Measurements from ENCODE around the gene POU2F1. TPM values are rescaled to one million over a fixed set of nuclear protein-coding genes. Genes with fewer than 3 reads are reported as not detected.
A peak's percentile ranks its signal among the peaks of the same experiment; 100 is the strongest.

The POU2F1 gene
- total and polyA plus RNA-seq, 2 experiments from 2014 or later = 38.8 to 66.1 TPM

DNA sequence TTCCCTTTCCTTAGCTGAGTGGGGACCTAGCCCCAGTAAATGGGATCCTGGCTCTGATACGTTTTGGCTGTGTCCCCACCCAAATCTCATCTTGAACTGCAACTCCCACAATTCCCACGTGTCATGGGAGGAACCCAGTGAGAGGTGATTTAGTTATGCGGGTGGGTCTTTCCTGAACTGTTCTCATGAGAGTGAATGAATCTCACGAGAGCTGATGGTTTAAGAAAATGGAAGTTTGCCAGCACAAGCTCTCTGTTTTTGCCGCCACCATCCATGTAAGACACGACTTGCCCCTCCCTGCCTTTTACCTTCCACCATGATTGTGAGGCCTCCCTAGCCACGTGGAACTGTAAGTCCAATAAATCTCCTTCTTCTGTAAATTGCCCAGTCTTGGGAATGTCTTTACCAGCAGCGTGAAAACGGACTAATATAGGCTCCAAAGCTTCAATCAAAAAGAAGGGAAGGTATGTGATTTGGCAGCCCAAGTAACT, 29.9 kb upstream of the POU2F1 start:
- Histone ChIP-seq H3K79me2 (replicated peaks; ENCODE audit: insufficient read depth) (no peaks in the 10 kb centered on the region), H3F3A (replicated peaks; ENCODE audit: low read depth) (no peaks in the 10 kb centered on the region), H3K9me2 (ENCODE audit: insufficient read depth) (no peaks in the 10 kb centered on the region), H3K4me1 (ENCODE audit: insufficient read depth) (peaks cover under 1% of the 10 kb centered on the region; the same call in 1 of the 2 replicates), H3K4me3 (no peak overlapping the region), H3K27me3 (ENCODE audit: insufficient read depth) (no peaks in the 10 kb centered on the region), H2AFZ (peak overlapping the region; percentile 81; the same call in 1 of the 2 replicates), H3K36me3 (ENCODE audit: insufficient read depth) (no peaks in the 10 kb centered on the region), H3K27ac (ENCODE audit: low read depth) (no peak overlapping the region), H3K4me2 (no peak overlapping the region), H4K20me1 (replicated peaks; ENCODE audit: insufficient read depth) (no peaks in the 10 kb centered on the region)
- Mint-ChIP-seq H3K27ac (no peak overlapping the region), H3K4me1 (peaks cover 2% of the 10 kb centered on the region; the same call in 2 of the 3 replicates), H3K9me3 (no peaks in the 10 kb centered on the region), H3K4me3 (no peak overlapping the region), H3K36me3 (ENCODE audit: low read depth) (no peaks in the 10 kb centered on the region), H3K27me3 (ENCODE audit: insufficient read depth, low read depth, poor library complexity) (no peaks in the 10 kb centered on the region)
- TF ChIP-seq ZNF462 (CRISPR knock-in tag; IDR thresholded peaks at IDR 0.05) (no peak), CREB1 (CRISPR knock-in tag; IDR thresholded peaks at IDR 0.05; ENCODE audit: low read depth) (no peak), CTCF (conservative IDR thresholded peaks at IDR 0.05; ENCODE audit: low read depth in 2 of 2) (no peak), EZH2 (IDR thresholded peaks at IDR 0.05; ENCODE audit: low read depth, unreplicated experiment) (no peak), ZNF331 (CRISPR knock-in tag; IDR thresholded peaks at IDR 0.05; ENCODE audit: low read depth) (no peak), ZNF114 (CRISPR knock-in tag; IDR thresholded peaks at IDR 0.05) (no peak), REST (IDR thresholded peaks at IDR 0.05; ENCODE audit: unreplicated experiment) (no peak), NANOG (IDR thresholded peaks at IDR 0.05; ENCODE audit: borderline replicate concordance) (no peak), JUNB (IDR thresholded peaks at IDR 0.05; ENCODE audit: unreplicated experiment) (no peak), POLR2AphosphoS5 (IDR thresholded peaks at IDR 0.05; ENCODE audit: low read depth) (no peak), STAT1 (IDR thresholded peaks at IDR 0.05; ENCODE audit: unreplicated experiment) (no peak), EZH2phosphoT487 (IDR thresholded peaks at IDR 0.05; ENCODE audit: unreplicated experiment) (no peak)
- TF ChIP-seq, protein P1, sequence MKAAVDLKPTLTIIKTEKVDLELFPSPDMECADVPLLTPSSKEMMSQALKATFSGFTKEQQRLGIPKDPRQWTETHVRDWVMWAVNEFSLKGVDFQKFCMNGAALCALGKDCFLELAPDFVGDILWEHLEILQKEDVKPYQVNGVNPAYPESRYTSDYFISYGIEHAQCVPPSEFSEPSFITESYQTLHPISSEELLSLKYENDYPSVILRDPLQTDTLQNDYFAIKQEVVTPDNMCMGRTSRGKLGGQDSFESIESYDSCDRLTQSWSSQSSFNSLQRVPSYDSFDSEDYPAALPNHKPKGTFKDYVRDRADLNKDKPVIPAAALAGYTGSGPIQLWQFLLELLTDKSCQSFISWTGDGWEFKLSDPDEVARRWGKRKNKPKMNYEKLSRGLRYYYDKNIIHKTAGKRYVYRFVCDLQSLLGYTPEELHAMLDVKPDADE (IDR thresholded peaks at IDR 0.05) = no peak
- no peak for ATAC-seq
- DNase-seq (ENCODE audit: low spot score) = no peak
